AG20443 (cell line): ENCODE data around the gene DNAJC13.
"Not testable (repeated sequence)": the region's sequence is repeated elsewhere in the genome, so short reads cannot be mapped to it uniquely, and the experiment has no call there.

Source experiments
- DNase-seq: peaks from one replicate; pipeline ENCODE4 v3.0.0; 2012; ENCODE audit warnings: low spot score, mixed read lengths

DNAJC13 gene

GRCh38 chr3:132545471-132545870, 128.2 kb downstream of the DNAJC13 start:
- no peak for DNase-seq

GRCh38 chr3:132549169-132549568, 131.9 kb downstream of the DNAJC13 start:
- no peak for DNase-seq

GRCh38 chr3:132549890-132550578, 132.7 kb downstream of the DNAJC13 start:
- peak; percentile 63 for DNase-seq

GRCh38 chr3:132550579-132551305, 133.4 kb downstream of the DNAJC13 start:
- DNase-seq = no peak

GRCh38 chr3:132553826-132554225, 136.5 kb downstream of the DNAJC13 start:
- no peak for DNase-seq

- DNase-seq = no peak
Measured at GRCh38 chr3:132554437-132554836, 137.1 kb downstream of the DNAJC13 start.

GRCh38 chr3:132555306-132556035, 138.2 kb downstream of the DNAJC13 start:
- DNase-seq = no peak

- not testable (repeated sequence) for DNase-seq
Measured at GRCh38 chr3:132556036-132556386, 138.7 kb downstream of the DNAJC13 start.

- DNase-seq = peak; percentile 35
Measured at GRCh38 chr3:132556508-132557159, 139.3 kb downstream of the DNAJC13 start.

GRCh38 chr3:132561003-132561402, 143.7 kb downstream of the DNAJC13 start:
- no peak for DNase-seq

- DNase-seq = no peak
Measured at GRCh38 chr3:132563420-132564069, 146.2 kb downstream of the DNAJC13 start.

- DNase-seq = no peak
Measured at GRCh38 chr3:132564070-132564465, 146.8 kb downstream of the DNAJC13 start.

GRCh38 chr3:132568422-132568821, 151.1 kb downstream of the DNAJC13 start:
- DNase-seq = no peak

GRCh38 chr3:132569153-132569552, 151.9 kb downstream of the DNAJC13 start:
- DNase-seq = no peak

GRCh38 chr3:132569580-132569979, 152.3 kb downstream of the DNAJC13 start:
- no peak for DNase-seq

- no peak for DNase-seq
Measured at GRCh38 chr3:132570016-132570415, 152.7 kb downstream of the DNAJC13 start.

- DNase-seq = peak; percentile 51
Measured at GRCh38 chr3:132573797-132574211, 156.5 kb downstream of the DNAJC13 start.

GRCh38 chr3:132587401-132587800, 170.1 kb downstream of the DNAJC13 start:
- DNase-seq = no peak
